Fibroblast of lung (primary cell): ENCODE data around the gene PARP3.

Source experiments
- EZH2 ChIP-seq: IDR thresholded peaks from 2 replicates; pipeline ENCODE4 v1.5.1; 2012; ENCODE audit warnings: low read length, control low read depth, mild to moderate bottlenecking; ENCODE audit errors: missing control alignments
- TF ChIP-seq, protein P1 (sequence below), 2 donors: IDR thresholded peaks in 1 of 2; conservative IDR thresholded peaks in 1 of 2; 1 replicate in 1 of 2; 2 replicates in 1 of 2; pipeline ENCODE4 v1.5.1; 2011 to 2012; ENCODE audit warnings: low read length in 2 of 2, control low read depth in 1 of 2, inconsistent platforms in 1 of 2, low read depth in 1 of 2, mild to moderate bottlenecking in 1 of 2

DNA sequence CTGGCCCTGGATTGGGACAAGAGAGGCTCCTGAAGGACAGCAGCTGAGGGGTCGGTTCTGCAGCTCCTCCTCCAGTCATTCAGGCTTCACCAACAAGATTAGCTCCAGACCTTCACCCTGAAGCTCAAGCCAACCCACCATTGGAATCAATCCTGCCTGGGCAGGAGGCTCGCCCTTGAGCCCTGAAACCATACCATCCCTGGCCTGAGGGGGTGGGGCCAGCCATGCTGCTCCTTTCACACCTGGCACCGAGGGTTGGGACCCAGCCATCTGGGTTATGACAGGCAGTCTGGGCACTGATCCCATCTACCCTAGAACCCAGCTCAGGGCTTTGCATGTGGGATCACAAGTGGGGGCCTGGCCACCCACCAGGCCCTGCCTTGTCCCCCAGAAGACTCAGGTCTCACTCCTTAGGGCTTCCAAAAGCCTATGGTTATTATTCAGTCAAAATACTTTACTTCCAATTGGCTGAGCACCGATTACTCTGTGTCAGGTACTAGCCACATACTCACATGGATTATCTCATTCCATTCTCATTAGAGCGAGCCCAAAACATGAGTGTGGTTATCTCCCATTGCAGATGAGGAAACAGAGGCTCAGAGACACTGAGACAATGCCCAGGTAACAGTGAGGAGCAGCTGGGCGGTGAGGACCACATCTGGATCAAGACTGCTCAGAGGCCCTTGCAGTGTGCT is 28.6 kb downstream of the PARP3 start:
- no peak for TF ChIP-seq EZH2
- TF ChIP-seq, protein P1, sequence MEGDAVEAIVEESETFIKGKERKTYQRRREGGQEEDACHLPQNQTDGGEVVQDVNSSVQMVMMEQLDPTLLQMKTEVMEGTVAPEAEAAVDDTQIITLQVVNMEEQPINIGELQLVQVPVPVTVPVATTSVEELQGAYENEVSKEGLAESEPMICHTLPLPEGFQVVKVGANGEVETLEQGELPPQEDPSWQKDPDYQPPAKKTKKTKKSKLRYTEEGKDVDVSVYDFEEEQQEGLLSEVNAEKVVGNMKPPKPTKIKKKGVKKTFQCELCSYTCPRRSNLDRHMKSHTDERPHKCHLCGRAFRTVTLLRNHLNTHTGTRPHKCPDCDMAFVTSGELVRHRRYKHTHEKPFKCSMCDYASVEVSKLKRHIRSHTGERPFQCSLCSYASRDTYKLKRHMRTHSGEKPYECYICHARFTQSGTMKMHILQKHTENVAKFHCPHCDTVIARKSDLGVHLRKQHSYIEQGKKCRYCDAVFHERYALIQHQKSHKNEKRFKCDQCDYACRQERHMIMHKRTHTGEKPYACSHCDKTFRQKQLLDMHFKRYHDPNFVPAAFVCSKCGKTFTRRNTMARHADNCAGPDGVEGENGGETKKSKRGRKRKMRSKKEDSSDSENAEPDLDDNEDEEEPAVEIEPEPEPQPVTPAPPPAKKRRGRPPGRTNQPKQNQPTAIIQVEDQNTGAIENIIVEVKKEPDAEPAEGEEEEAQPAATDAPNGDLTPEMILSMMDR (conservative IDR thresholded peaks at IDR 0.05 in 1 of 2, IDR thresholded peaks at IDR 0.05 in 1 of 2; ENCODE audit: low read depth in 1 of 2, low read length in 2 of 2): no peak
